ENCODE data around the gene ZNF609. TPM values are rescaled to one million over a fixed set of nuclear protein-coding genes. Genes with fewer than 3 reads are reported as not detected.

Gene ZNF609
- polyA plus RNA-seq, 1 donor (not counting 4 experiments of a cell fraction or from before 2014, with no cell fraction given), result 16.9 TPM

DNA sequence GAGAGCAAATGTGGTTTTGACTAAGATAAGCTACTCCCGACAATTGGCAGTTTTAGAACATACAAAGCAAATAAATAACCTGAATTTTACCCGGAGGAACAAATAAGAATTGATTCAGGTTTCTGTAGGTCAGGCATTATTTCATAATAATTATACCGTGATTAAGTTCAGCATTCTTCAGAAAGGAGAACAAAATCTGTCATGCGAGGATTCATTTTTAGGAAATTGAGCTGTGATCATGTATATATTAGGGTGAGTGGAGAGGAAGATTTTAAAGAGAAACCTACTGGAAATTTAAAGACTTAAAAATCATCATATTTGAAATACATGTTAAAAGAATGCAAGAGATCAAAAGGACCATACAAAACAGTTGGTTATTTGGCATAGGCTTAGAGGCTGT, 20.5 kb downstream of the ZNF609 start:
- no peak for TF ChIP-seq EZH2 (IDR thresholded peaks at IDR 0.05; ENCODE audit: low read length)
- TF ChIP-seq, protein P1, sequence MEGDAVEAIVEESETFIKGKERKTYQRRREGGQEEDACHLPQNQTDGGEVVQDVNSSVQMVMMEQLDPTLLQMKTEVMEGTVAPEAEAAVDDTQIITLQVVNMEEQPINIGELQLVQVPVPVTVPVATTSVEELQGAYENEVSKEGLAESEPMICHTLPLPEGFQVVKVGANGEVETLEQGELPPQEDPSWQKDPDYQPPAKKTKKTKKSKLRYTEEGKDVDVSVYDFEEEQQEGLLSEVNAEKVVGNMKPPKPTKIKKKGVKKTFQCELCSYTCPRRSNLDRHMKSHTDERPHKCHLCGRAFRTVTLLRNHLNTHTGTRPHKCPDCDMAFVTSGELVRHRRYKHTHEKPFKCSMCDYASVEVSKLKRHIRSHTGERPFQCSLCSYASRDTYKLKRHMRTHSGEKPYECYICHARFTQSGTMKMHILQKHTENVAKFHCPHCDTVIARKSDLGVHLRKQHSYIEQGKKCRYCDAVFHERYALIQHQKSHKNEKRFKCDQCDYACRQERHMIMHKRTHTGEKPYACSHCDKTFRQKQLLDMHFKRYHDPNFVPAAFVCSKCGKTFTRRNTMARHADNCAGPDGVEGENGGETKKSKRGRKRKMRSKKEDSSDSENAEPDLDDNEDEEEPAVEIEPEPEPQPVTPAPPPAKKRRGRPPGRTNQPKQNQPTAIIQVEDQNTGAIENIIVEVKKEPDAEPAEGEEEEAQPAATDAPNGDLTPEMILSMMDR (optimal IDR thresholded peaks at IDR 0.05 in 1 of 3, IDR thresholded peaks at IDR 0.05 in 1 of 3, conservative IDR thresholded peaks at IDR 0.05 in 1 of 3; ENCODE audit: extremely low read depth in 1 of 3, insufficient read depth in 2 of 3, low read length in 3 of 3), result no peak
- Histone ChIP-seq H3K9me3 (ENCODE audit: control insufficient read depth, low read depth, low read length) (no peaks in the 10 kb centered on the region), H3K79me2 (ENCODE audit: control insufficient read depth, insufficient read depth, low read length) (peaks cover 30% of the 10 kb centered on the region)

DNA sequence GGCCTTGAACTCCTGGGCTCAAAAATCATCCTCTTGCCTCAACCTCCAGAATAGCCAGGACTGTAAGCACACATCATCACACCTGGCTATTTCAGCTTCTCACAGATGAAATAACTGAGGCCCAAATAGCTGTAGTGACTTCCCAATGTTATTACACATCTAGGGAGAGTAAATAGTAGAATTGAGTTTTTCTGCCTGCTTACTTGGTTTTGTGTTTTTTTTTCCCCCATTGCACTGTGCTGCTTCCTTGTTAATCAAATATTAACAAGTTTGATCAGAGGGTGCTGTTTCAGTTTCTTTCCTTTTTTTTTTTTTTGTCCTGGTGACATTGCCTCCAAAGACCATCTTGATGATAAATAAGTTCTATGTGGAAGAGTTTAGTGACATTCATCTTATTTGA, 23.4 kb downstream of the ZNF609 start:
- no peak for TF ChIP-seq EZH2 (IDR thresholded peaks at IDR 0.05; ENCODE audit: low read length)
- TF ChIP-seq, protein P1 (optimal IDR thresholded peaks at IDR 0.05 in 1 of 3, IDR thresholded peaks at IDR 0.05 in 1 of 3, conservative IDR thresholded peaks at IDR 0.05 in 1 of 3; ENCODE audit: extremely low read depth in 1 of 3, insufficient read depth in 2 of 3, low read length in 3 of 3), result no peak
- DNase-seq (ENCODE audit: low read depth, low spot score) (no peak), FAIRE-seq (no peak)
- no peaks in the 10 kb centered on the region for H3K9me1 ChIP-seq (ENCODE audit: control insufficient read depth, extremely low read depth, insufficient read depth, low read length)
- no peak overlapping the region for H3K4me2 ChIP-seq (ENCODE audit: control insufficient read depth, extremely low read depth, insufficient read depth, low read depth, low read length)
- H3K27me3 ChIP-seq (ENCODE audit: control insufficient read depth, extremely low read depth, insufficient read depth, low read length), result no peaks in the 10 kb centered on the region
- H2AFZ ChIP-seq (ENCODE audit: control insufficient read depth, low read length), result no peak overlapping the region
- H3K4me3 ChIP-seq (ENCODE audit: control insufficient read depth in 2 of 3, extremely low read depth in 1 of 3, insufficient read depth in 2 of 3, low read depth in 1 of 3, low read length in 3 of 3), result no peak overlapping the region
- H3K9ac ChIP-seq (ENCODE audit: control insufficient read depth, extremely low read depth, insufficient read depth, low read length), result no peak overlapping the region
- no peaks in the 10 kb centered on the region for H3K36me3 ChIP-seq (ENCODE audit: control insufficient read depth in 2 of 2, extremely low read depth in 1 of 2, insufficient read depth in 2 of 2, low read length in 2 of 2)
- dilution Hi-C loops (cut with MboI; ENCODE audit: extremely low pct_ligation_motif_present, low sequenced_read_pairs), result no loop called here
- no peaks in the 10 kb centered on the region for H3K9me3 ChIP-seq (ENCODE audit: control insufficient read depth, low read depth, low read length)
- H3K27ac ChIP-seq (ENCODE audit: control insufficient read depth, insufficient read depth, low read length), result no peak overlapping the region
- no peaks in the 10 kb centered on the region for H4K20me1 ChIP-seq (ENCODE audit: control insufficient read depth, extremely low read depth, insufficient read depth, low read length)
- H3K79me2 ChIP-seq (ENCODE audit: control insufficient read depth, insufficient read depth, low read length), result peaks cover 16% of the 10 kb centered on the region
- no peaks in the 10 kb centered on the region for H3K4me1 ChIP-seq (ENCODE audit: control insufficient read depth, extremely low read depth, insufficient read depth, low read length)

More for the DNA sequence above, 20.5 kb downstream of the ZNF609 start:
- Histone ChIP-seq H3K27me3 (ENCODE audit: control insufficient read depth, extremely low read depth, insufficient read depth, low read length) (no peaks in the 10 kb centered on the region), H3K27ac (ENCODE audit: control insufficient read depth, insufficient read depth, low read length) (no peak overlapping the region), H4K20me1 (ENCODE audit: control insufficient read depth, extremely low read depth, insufficient read depth, low read length) (no peaks in the 10 kb centered on the region), H3K4me3 (ENCODE audit: control insufficient read depth in 2 of 3, extremely low read depth in 1 of 3, insufficient read depth in 2 of 3, low read depth in 1 of 3, low read length in 3 of 3) (no peak overlapping the region), H2AFZ (ENCODE audit: control insufficient read depth, low read length) (no peak overlapping the region), H3K36me3 (ENCODE audit: control insufficient read depth in 2 of 2, extremely low read depth in 1 of 2, insufficient read depth in 2 of 2, low read length in 2 of 2) (peaks cover 0 to 3% of the 10 kb centered on the region in 2 experiments), H3K9ac (ENCODE audit: control insufficient read depth, extremely low read depth, insufficient read depth, low read length) (no peak overlapping the region), H3K4me1 (ENCODE audit: control insufficient read depth, extremely low read depth, insufficient read depth, low read length) (no peaks in the 10 kb centered on the region), H3K9me1 (ENCODE audit: control insufficient read depth, extremely low read depth, insufficient read depth, low read length) (no peaks in the 10 kb centered on the region), H3K4me2 (ENCODE audit: control insufficient read depth, extremely low read depth, insufficient read depth, low read depth, low read length) (no peak overlapping the region)
- no peak for DNase-seq (ENCODE audit: low read depth, low spot score)
- dilution Hi-C loops (cut with MboI; ENCODE audit: extremely low pct_ligation_motif_present, low sequenced_read_pairs), result no loop called here
- no peak for FAIRE-seq
